ENCODE results near the gene GOLM1. TPM values are rescaled to one million over a fixed set of nuclear protein-coding genes. Genes with fewer than 3 reads are reported as not detected.

Gene GOLM1
- total and polyA plus RNA-seq, 10 of the 15 experiments (the other 5 are each of a cell fraction or from before 2014, with no cell fraction given) = 0.41 to 25.9 (median 18.7) TPM

DNA sequence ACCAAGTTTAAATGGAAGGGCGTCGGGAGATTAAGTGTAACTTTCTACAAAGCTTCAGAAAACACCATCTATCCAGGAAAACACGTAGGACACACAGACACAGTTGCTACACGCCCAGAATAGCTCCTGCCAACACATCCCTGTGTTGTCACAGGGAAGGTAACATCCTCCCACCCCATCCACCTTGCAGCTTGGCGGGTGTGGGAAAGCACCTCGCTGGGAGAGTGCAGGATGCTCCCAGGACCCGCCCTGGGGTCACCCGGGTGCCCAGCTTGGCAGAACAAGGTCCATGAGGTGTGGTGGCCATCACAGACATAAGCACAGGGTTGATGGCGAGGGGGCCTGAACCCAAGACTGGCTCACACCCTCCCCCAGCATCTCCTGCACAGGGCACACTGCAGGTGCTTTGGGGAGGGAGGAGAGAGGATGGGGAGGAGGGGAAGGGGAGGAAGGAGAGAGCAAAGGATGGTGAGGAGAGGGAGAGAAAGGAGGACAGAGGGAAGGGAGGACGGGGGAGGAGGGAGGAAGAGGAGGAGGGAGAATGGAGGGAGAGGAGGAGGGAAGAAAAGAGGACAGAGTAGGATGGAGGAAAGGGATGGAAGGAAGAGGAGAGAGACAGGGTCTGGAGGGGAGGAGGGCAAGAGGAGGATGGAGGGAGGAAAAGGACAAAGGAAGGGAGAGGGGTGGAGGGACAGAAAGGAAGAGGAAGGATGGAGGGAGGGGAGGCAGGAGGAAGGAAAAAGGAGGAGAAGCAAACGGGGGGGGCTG is 37.2 kb downstream of the GOLM1 start:
- no TSS peak for BruUV-seq (replicated peaks)
- Histone ChIP-seq H4K20me1 (ENCODE audit: control insufficient read depth, insufficient read depth) (no peaks in the 10 kb centered on the region), H3K27ac (ENCODE audit: control insufficient read depth, insufficient read depth) (no peak overlapping the region), H3K4me3 (no peak overlapping the region), H3K79me2 (ENCODE audit: control insufficient read depth, insufficient read depth, low read length) (no peaks in the 10 kb centered on the region), H3K36me3 (ENCODE audit: control insufficient read depth in 2 of 2, insufficient read depth in 2 of 2, low read length in 1 of 2) (no peaks in the 10 kb centered on the region), H3K4me1 (ENCODE audit: control insufficient read depth, insufficient read depth, low read length) (no peaks in the 10 kb centered on the region), H3K4me2 (ENCODE audit: control insufficient read depth, insufficient read depth) (no peak overlapping the region), H2AFZ (ENCODE audit: control insufficient read depth, low read depth, low read length) (no peak overlapping the region), H3K27me3 (replicated peaks in 1 of 2; ENCODE audit: control insufficient read depth in 2 of 2, insufficient read depth in 2 of 2, low read length in 1 of 2) (no peaks in the 10 kb centered on the region), H3K9ac (ENCODE audit: control insufficient read depth, insufficient read depth, low read length) (no peak overlapping the region), H3K9me3 (replicated peaks; ENCODE audit: control insufficient read depth, insufficient read depth, low read length) (no peaks in the 10 kb centered on the region)
- POLR2A ChIA-PET = interaction anchor here (0.6 kb wide), 1 partner anchor 1010 kb away, joined by 4 read pairs; no protein-coding TSS in a partner anchor
- DNase-seq (ENCODE audit: low read depth, low spot score) (no peak), FAIRE-seq (no peak), ATAC-seq (no peak; the same call in 2 of the 3 replicates)
- SMC1A ChIA-PET (ENCODE audit: uncharacterized antibody, unreplicated experiment) = interaction anchor here (1.1 kb wide), 1 partner anchor 10 kb away, joined by 4 read pairs; no protein-coding TSS in a partner anchor
- TF ChIP-seq NBN (IDR thresholded peaks at IDR 0.05) = no peak
- WGBS (ENCODE audit: insufficient coverage, insufficient replicate concordance, low lambda C conversion rate, missing lambda C conversion rate) = 30% methylated on average over 10 of the region's 11 CpGs
- in situ Hi-C loops (cut with MboI) (no loop called here), intact Hi-C loops (cut with micrococcal nuclease; ENCODE audit: unreplicated experiment) (no loop called here)
- RAD21 ChIA-PET (ENCODE audit: unreplicated experiment) = no interaction called here
- CTCF ChIA-PET = no interaction called here

GRCh38 chr9:86057491-86057890 is 41.9 kb downstream of the GOLM1 start:
- CTCF ChIA-PET = interaction anchor here (0.7 to 0.9 kb wide), 2 partner anchors 146 to 399 kb away, joined by 3 to 4 read pairs; no protein-coding TSS in a partner anchor
- TF ChIP-seq POLR2AphosphoS2 (IDR thresholded peaks at IDR 0.05; ENCODE audit: low read depth, low read length) = no peak
- TF ChIP-seq BACH1 (IDR thresholded peaks at IDR 0.05; ENCODE audit: borderline replicate concordance) = no peak
- no peak for TF ChIP-seq RAD21 (IDR thresholded peaks at IDR 0.05; ENCODE audit: insufficient read depth, low read depth, low read length)
- no peak for TF ChIP-seq POU2F2 (IDR thresholded peaks at IDR 0.05; ENCODE audit: borderline replicate concordance, low read depth, low read length)
- TF ChIP-seq, protein P1, sequence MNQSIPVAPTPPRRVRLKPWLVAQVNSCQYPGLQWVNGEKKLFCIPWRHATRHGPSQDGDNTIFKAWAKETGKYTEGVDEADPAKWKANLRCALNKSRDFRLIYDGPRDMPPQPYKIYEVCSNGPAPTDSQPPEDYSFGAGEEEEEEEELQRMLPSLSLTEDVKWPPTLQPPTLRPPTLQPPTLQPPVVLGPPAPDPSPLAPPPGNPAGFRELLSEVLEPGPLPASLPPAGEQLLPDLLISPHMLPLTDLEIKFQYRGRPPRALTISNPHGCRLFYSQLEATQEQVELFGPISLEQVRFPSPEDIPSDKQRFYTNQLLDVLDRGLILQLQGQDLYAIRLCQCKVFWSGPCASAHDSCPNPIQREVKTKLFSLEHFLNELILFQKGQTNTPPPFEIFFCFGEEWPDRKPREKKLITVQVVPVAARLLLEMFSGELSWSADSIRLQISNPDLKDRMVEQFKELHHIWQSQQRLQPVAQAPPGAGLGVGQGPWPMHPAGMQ (IDR thresholded peaks at IDR 0.05; ENCODE audit: borderline replicate concordance) = no peak
- no peak for TF ChIP-seq TCF12 (IDR thresholded peaks at IDR 0.05; ENCODE audit: low read depth, low read length)
- no peak for TF ChIP-seq YY1 (IDR thresholded peaks at IDR 0.05; ENCODE audit: low read depth, low read length)
- TF ChIP-seq, protein P2, sequence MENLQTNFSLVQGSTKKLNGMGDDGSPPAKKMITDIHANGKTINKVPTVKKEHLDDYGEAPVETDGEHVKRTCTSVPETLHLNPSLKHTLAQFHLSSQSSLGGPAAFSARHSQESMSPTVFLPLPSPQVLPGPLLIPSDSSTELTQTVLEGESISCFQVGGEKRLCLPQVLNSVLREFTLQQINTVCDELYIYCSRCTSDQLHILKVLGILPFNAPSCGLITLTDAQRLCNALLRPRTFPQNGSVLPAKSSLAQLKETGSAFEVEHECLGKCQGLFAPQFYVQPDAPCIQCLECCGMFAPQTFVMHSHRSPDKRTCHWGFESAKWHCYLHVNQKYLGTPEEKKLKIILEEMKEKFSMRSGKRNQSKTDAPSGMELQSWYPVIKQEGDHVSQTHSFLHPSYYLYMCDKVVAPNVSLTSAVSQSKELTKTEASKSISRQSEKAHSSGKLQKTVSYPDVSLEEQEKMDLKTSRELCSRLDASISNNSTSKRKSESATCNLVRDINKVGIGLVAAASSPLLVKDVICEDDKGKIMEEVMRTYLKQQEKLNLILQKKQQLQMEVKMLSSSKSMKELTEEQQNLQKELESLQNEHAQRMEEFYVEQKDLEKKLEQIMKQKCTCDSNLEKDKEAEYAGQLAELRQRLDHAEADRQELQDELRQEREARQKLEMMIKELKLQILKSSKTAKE (IDR thresholded peaks at IDR 0.05; ENCODE audit: low read depth, poor library complexity, severe bottlenecking) = no peak

More at GRCh38 chr9:86057491-86057890, 41.9 kb downstream of the GOLM1 start:
- H3K4me2 ChIP-seq (ENCODE audit: control insufficient read depth, insufficient read depth) = no peak overlapping the region
- no peak for ATAC-seq
- H3K36me3 ChIP-seq (ENCODE audit: control insufficient read depth in 2 of 2, insufficient read depth in 2 of 2, low read length in 1 of 2) = no peaks in the 10 kb centered on the region
- H3K79me2 ChIP-seq (ENCODE audit: control insufficient read depth, insufficient read depth, low read length) = no peaks in the 10 kb centered on the region
- no peaks in the 10 kb centered on the region; the same call in 2 of the 3 replicates for H3K9me3 ChIP-seq (replicated peaks; ENCODE audit: control insufficient read depth, insufficient read depth, low read length)
- H3K27ac ChIP-seq (ENCODE audit: control insufficient read depth, insufficient read depth) = no peak overlapping the region
- no peaks in the 10 kb centered on the region for H3K27me3 ChIP-seq (replicated peaks in 1 of 2; ENCODE audit: control insufficient read depth in 2 of 2, insufficient read depth in 2 of 2, low read length in 1 of 2)
- POLR2A ChIA-PET = interaction anchor here (0.5 kb wide), 1 partner anchor 168 kb away, joined by 5 read pairs; no protein-coding TSS in a partner anchor
- intact Hi-C loops (cut with micrococcal nuclease; ENCODE audit: unreplicated experiment) (no loop called here), in situ Hi-C loops (cut with MboI) (no loop called here)
- BruUV-seq (replicated peaks) = no TSS peak
- no peak for FAIRE-seq
- WGBS (ENCODE audit: insufficient coverage, insufficient replicate concordance, low lambda C conversion rate, missing lambda C conversion rate) = 61% methylated on average over 13 of the region's 13 CpGs
- SMC1A ChIA-PET (ENCODE audit: uncharacterized antibody, unreplicated experiment) = interaction anchor here (1.1 kb wide), 1 partner anchor 28 kb away, joined by 3 read pairs; no protein-coding TSS in a partner anchor
- H3K9ac ChIP-seq (ENCODE audit: control insufficient read depth, insufficient read depth, low read length) = no peak overlapping the region
- no peak overlapping the region for H3K4me3 ChIP-seq
- RAD21 ChIA-PET (ENCODE audit: unreplicated experiment) = no interaction called here
- DNase-seq (ENCODE audit: low read depth, low spot score) = no peak
- no peaks in the 10 kb centered on the region for H3K4me1 ChIP-seq (ENCODE audit: control insufficient read depth, insufficient read depth, low read length)
- H2AFZ ChIP-seq (ENCODE audit: control insufficient read depth, low read depth, low read length) = no peak overlapping the region
- no peaks in the 10 kb centered on the region for H4K20me1 ChIP-seq (ENCODE audit: control insufficient read depth, insufficient read depth)
